Fibroblast of lung (primary cell): ENCODE measurements around the gene TRIM39. TPM values are rescaled to one million over a fixed set of nuclear protein-coding genes. Genes with fewer than 3 reads are reported as not detected.

Experiments used
- DNase-seq, 2 donors: peaks; one replicate each; pipeline versions ENCODE4 v3.0.0 to v3.0.0-alpha.2; 2010; ENCODE audit warnings: low read depth in 2 of 2
- H2AFZ ChIP-seq: 2 replicates; pipeline ENCODE4 v1.5.1; 2012; ENCODE audit warnings: low read length, control low read depth, inconsistent platforms
- H3K27ac ChIP-seq: 2 replicates; pipeline ENCODE4 v1.5.1; 2011; ENCODE audit warnings: low read length, control low read depth; ENCODE audit not compliant: insufficient read depth
- H3K27me3 ChIP-seq: 2 replicates; pipeline ENCODE4 v1.5.1; 2011; ENCODE audit warnings: mild to moderate bottlenecking, low read length; ENCODE audit not compliant: control insufficient read depth, insufficient read depth
- H3K36me3 ChIP-seq: 2 replicates; pipeline ENCODE4 v1.5.1; 2011; ENCODE audit warnings: low read length; ENCODE audit not compliant: control insufficient read depth, insufficient read depth
- H3K4me1 ChIP-seq: 2 replicates; pipeline ENCODE4 v1.5.1; 2011; ENCODE audit warnings: low read length; ENCODE audit not compliant: control insufficient read depth, insufficient read depth; ENCODE audit errors: extremely low read depth
- H3K4me2 ChIP-seq: 2 replicates; pipeline ENCODE4 v1.5.1; 2011; ENCODE audit warnings: low read length, control low read depth; ENCODE audit not compliant: insufficient read depth; ENCODE audit errors: extremely low read depth
- H3K4me3 ChIP-seq, 4 experiments: fragments of 200-600 bp in 1 of 4; sonication (generic) in 1 of 4; replicated peaks in 1 of 4; 2 replicates each; pipeline ENCODE4 v1.5.1; 2011 to 2016; ENCODE audit warnings: low read length in 4 of 4, low read depth in 3 of 4, mild to moderate bottlenecking in 3 of 4, control low read depth in 2 of 4, inconsistent platforms in 1 of 4, mixed read lengths in 1 of 4; ENCODE audit not compliant: insufficient read depth in 1 of 4; ENCODE audit errors: control extremely low read depth in 1 of 4
- H3K79me2 ChIP-seq: 2 replicates; pipeline ENCODE4 v1.5.1; 2012; ENCODE audit warnings: mild to moderate bottlenecking, low read length, inconsistent platforms; ENCODE audit not compliant: control insufficient read depth, insufficient read depth
- H3K9ac ChIP-seq: 2 replicates; pipeline ENCODE4 v1.5.1; 2011; ENCODE audit warnings: mild to moderate bottlenecking, low read length, control low read depth; ENCODE audit not compliant: insufficient read depth
- H3K9me3 ChIP-seq: 2 replicates; pipeline ENCODE4 v1.5.1; 2012; ENCODE audit warnings: low read depth, low read length; ENCODE audit not compliant: control insufficient read depth, insufficient read depth
- H4K20me1 ChIP-seq: 2 replicates; pipeline ENCODE4 v1.5.1; 2011; ENCODE audit warnings: low read length; ENCODE audit not compliant: control insufficient read depth, insufficient read depth; ENCODE audit errors: extremely low read depth
- CTCF ChIP-seq, 2 donors: IDR thresholded peaks in 1 of 2; conservative IDR thresholded peaks in 1 of 2; 1 replicate in 1 of 2; 2 replicates in 1 of 2; pipeline ENCODE4 v1.5.1; 2011 to 2012; ENCODE audit warnings: low read length in 2 of 2, control low read depth in 1 of 2, inconsistent platforms in 1 of 2, low read depth in 1 of 2, mild to moderate bottlenecking in 1 of 2
- EZH2 ChIP-seq: IDR thresholded peaks from 2 replicates; pipeline ENCODE4 v1.5.1; 2012; ENCODE audit warnings: low read length, control low read depth, mild to moderate bottlenecking; ENCODE audit errors: missing control alignments
- polyA plus RNA-seq, 2 donors: library from polyadenylated mRNA; depleted of rRNA in 1 of 2; stranded (reverse) in 1 of 2; unstranded in 1 of 2; fragments of >200 nt; gene quantifications; 2 replicates each; pipeline ENCODE4 v1.2.1, GENCODE V29; 2011 to 2012; ENCODE audit warnings: missing spikeins in 1 of 2
- total RNA-seq: library from RNA; depleted of rRNA; stranded (reverse); fragments of >200 nt; gene quantifications from 2 replicates; pipeline ENCODE4 v1.2.1, GENCODE V29; 2014

TRIM39 gene
- total and polyA plus RNA-seq, 2 donors (not counting 1 experiment from before 2014, with no cell fraction given): 7.8 to 11.9 TPM

GRCh38 chr6:30348957-30349356, 22.2 kb downstream of the TRIM39 start:
- H3K79me2 ChIP-seq: no peaks in the 10 kb centered on the region
- no peak overlapping the region for H3K4me3 ChIP-seq
- H4K20me1 ChIP-seq: no peaks in the 10 kb centered on the region
- peaks cover 2% of the 10 kb centered on the region for H3K27me3 ChIP-seq
- H3K9me3 ChIP-seq: no peaks in the 10 kb centered on the region
- DNase-seq: no peak
- no peak overlapping the region for H3K27ac ChIP-seq
- H3K36me3 ChIP-seq: no peaks in the 10 kb centered on the region
- H3K4me1 ChIP-seq: no peaks in the 10 kb centered on the region
- no peak overlapping the region for H2AFZ ChIP-seq
- H3K9ac ChIP-seq: no peak overlapping the region
- no peak overlapping the region for H3K4me2 ChIP-seq
- TF ChIP-seq EZH2: no peak
- no peak for TF ChIP-seq CTCF (conservative IDR thresholded peaks at IDR 0.05 in 1 of 2, IDR thresholded peaks at IDR 0.05 in 1 of 2; ENCODE audit: low read depth in 1 of 2, low read length in 2 of 2)

GRCh38 chr6:30349421-30350177, 22.9 kb downstream of the TRIM39 start:
- Histone ChIP-seq H3K9ac (no peak overlapping the region), H3K9me3 (no peaks in the 10 kb centered on the region), H3K4me3 (no peak overlapping the region), H3K4me2 (no peak overlapping the region), H4K20me1 (no peaks in the 10 kb centered on the region), H2AFZ (no peak overlapping the region), H3K27ac (no peak overlapping the region), H3K27me3 (peaks cover 2% of the 10 kb centered on the region), H3K79me2 (no peaks in the 10 kb centered on the region), H3K36me3 (no peaks in the 10 kb centered on the region), H3K4me1 (no peaks in the 10 kb centered on the region)
- peak in 1 of 2 donors; percentile 8 for TF ChIP-seq CTCF (conservative IDR thresholded peaks at IDR 0.05 in 1 of 2, IDR thresholded peaks at IDR 0.05 in 1 of 2; ENCODE audit: low read depth in 1 of 2, low read length in 2 of 2)
- TF ChIP-seq EZH2: no peak
- no peak for DNase-seq

GRCh38 chr6:30350524-30350923, 23.8 kb downstream of the TRIM39 start:
- Histone ChIP-seq H3K27ac (no peak overlapping the region), H3K79me2 (no peaks in the 10 kb centered on the region), H3K9me3 (no peaks in the 10 kb centered on the region), H3K36me3 (no peaks in the 10 kb centered on the region), H3K9ac (no peak overlapping the region), H2AFZ (no peak overlapping the region), H3K4me1 (no peaks in the 10 kb centered on the region), H3K27me3 (peaks cover 2% of the 10 kb centered on the region), H3K4me3 (no peak overlapping the region), H3K4me2 (no peak overlapping the region), H4K20me1 (no peaks in the 10 kb centered on the region)
- TF ChIP-seq CTCF (conservative IDR thresholded peaks at IDR 0.05 in 1 of 2, IDR thresholded peaks at IDR 0.05 in 1 of 2; ENCODE audit: low read depth in 1 of 2, low read length in 2 of 2): no peak
- TF ChIP-seq EZH2: no peak
- peak in 1 of 2 donors; percentile 24 for DNase-seq
